IPS-20b (cell line): ENCODE measurements around the gene HTR3B.

Experiments
- H3K27ac ChIP-seq: one replicate; pipeline ENCODE4 v1.5.1; 2013; ENCODE audit warnings: low read length
- H3K27me3 ChIP-seq: 2 replicates; pipeline ENCODE4 v1.6.1; 2013; ENCODE audit warnings: mild to moderate bottlenecking, low read length, inconsistent platforms; ENCODE audit not compliant: insufficient read depth
- H3K36me3 ChIP-seq: 2 replicates; pipeline ENCODE4 v1.6.1; 2013; ENCODE audit warnings: low read depth, mild to moderate bottlenecking, inconsistent platforms, low read length, moderate library complexity; ENCODE audit not compliant: insufficient read depth
- H3K4me1 ChIP-seq: 2 replicates; pipeline ENCODE4 v1.6.1; 2013; ENCODE audit warnings: mild to moderate bottlenecking, control low read depth, inconsistent platforms, low read length, moderate library complexity; ENCODE audit not compliant: insufficient read depth
- H3K4me3 ChIP-seq: 2 replicates; pipeline ENCODE4 v1.5.1; 2013; ENCODE audit warnings: mild to moderate bottlenecking, low read length, inconsistent platforms
- H3K9ac ChIP-seq: 2 replicates; pipeline ENCODE4 v1.6.1; 2013; ENCODE audit warnings: low read depth, mild to moderate bottlenecking, inconsistent platforms, low read length, moderate library complexity
- H3K9me3 ChIP-seq: 2 replicates; pipeline ENCODE4 v1.6.1; 2013; ENCODE audit warnings: mild to moderate bottlenecking, low read depth, low read length, inconsistent platforms; ENCODE audit not compliant: insufficient read depth

Gene HTR3B

GRCh38 chr11:113904379-113905101 lies at the start of gene HTR3B:
TSS of gene HTR3B (plus strand) at chr11:113904796. CDS start at chr11:113904934, 138 bp downstream.
- H3K36me3 ChIP-seq: no peaks in the 10 kb centered on the region
- H3K4me3 ChIP-seq: no peak within 1 kb of the TSS
- H3K9ac ChIP-seq: no peak within 1 kb of the TSS
- H3K27ac ChIP-seq: no peak within 1 kb of the TSS
- no peaks in the 10 kb centered on the region for H3K9me3 ChIP-seq
- H3K27me3 ChIP-seq: no peaks in the 10 kb centered on the region
- peaks cover 9% of the 10 kb centered on the region; the same call in 1 of the 2 replicates for H3K4me1 ChIP-seq

- Histone ChIP-seq H3K4me3 (no peak overlapping the region), H3K36me3 (peaks cover 31% of the 10 kb centered on the region), H3K4me1 (peaks cover 41% of the 10 kb centered on the region), H3K9ac (no peak overlapping the region), H3K27ac (no peak overlapping the region), H3K27me3 (no peaks in the 10 kb centered on the region), H3K9me3 (no peaks in the 10 kb centered on the region)
These were observed 48.8 kb upstream of the HTR3B start for GRCh38 chr11:113855803-113856202.

- H3K36me3 ChIP-seq: peaks cover 18% of the 10 kb centered on the region
- H3K27ac ChIP-seq: no peak overlapping the region
- H3K4me3 ChIP-seq: no peak overlapping the region
- H3K4me1 ChIP-seq: peaks cover 47% of the 10 kb centered on the region
- no peak overlapping the region for H3K9ac ChIP-seq
- no peaks in the 10 kb centered on the region for H3K27me3 ChIP-seq
- no peaks in the 10 kb centered on the region for H3K9me3 ChIP-seq
These were observed 47.4 kb upstream of the HTR3B start for GRCh38 chr11:113856966-113857759.

GRCh38 chr11:113859665-113860064 lies 44.9 kb upstream of the HTR3B start:
- Histone ChIP-seq H3K27ac (peak overlapping the region; percentile 58), H3K4me1 (peaks cover 53% of the 10 kb centered on the region), H3K9me3 (no peaks in the 10 kb centered on the region), H3K27me3 (no peaks in the 10 kb centered on the region), H3K4me3 (peak overlapping the region; percentile 8; the same call in 1 of the 2 replicates), H3K36me3 (peaks cover 6% of the 10 kb centered on the region; the same call in 1 of the 2 replicates), H3K9ac (peak overlapping the region; percentile 67)

- Histone ChIP-seq H3K9ac (no peak overlapping the region), H3K9me3 (no peaks in the 10 kb centered on the region), H3K4me1 (peaks cover 37% of the 10 kb centered on the region), H3K4me3 (no peak overlapping the region), H3K36me3 (peaks cover 24% of the 10 kb centered on the region; the same call in 1 of the 2 replicates), H3K27me3 (no peaks in the 10 kb centered on the region), H3K27ac (no peak overlapping the region)
These were observed 42.2 kb upstream of the HTR3B start for GRCh38 chr11:113862435-113862834.

- Histone ChIP-seq H3K27ac (no peak overlapping the region), H3K4me3 (no peak overlapping the region), H3K4me1 (peaks cover 28% of the 10 kb centered on the region)
These were observed 40.2 kb upstream of the HTR3B start for GRCh38 chr11:113864410-113864809.

GRCh38 chr11:113865873-113866272 lies 38.7 kb upstream of the HTR3B start:
- no peak overlapping the region for H3K9ac ChIP-seq

More at GRCh38 chr11:113864410-113864809, 40.2 kb upstream of the HTR3B start:
- peaks cover 42% of the 10 kb centered on the region for H3K36me3 ChIP-seq
- no peaks in the 10 kb centered on the region for H3K9me3 ChIP-seq
- no peak overlapping the region for H3K9ac ChIP-seq
- H3K27me3 ChIP-seq: no peaks in the 10 kb centered on the region

GRCh38 chr11:113867843-113868503 lies 36.6 kb upstream of the HTR3B start:
- no peaks in the 10 kb centered on the region for H3K27me3 ChIP-seq
- H3K4me1 ChIP-seq: peaks cover 1% of the 10 kb centered on the region; the same call in 1 of the 2 replicates
- H3K9me3 ChIP-seq: no peaks in the 10 kb centered on the region
- H3K9ac ChIP-seq: no peak overlapping the region
- H3K4me3 ChIP-seq: no peak overlapping the region
- H3K27ac ChIP-seq: no peak overlapping the region
- peaks cover 68% of the 10 kb centered on the region for H3K36me3 ChIP-seq

More at GRCh38 chr11:113865873-113866272, 38.7 kb upstream of the HTR3B start:
- Histone ChIP-seq H3K4me3 (no peak overlapping the region), H3K27me3 (no peaks in the 10 kb centered on the region), H3K36me3 (peaks cover 50% of the 10 kb centered on the region), H3K27ac (no peak overlapping the region), H3K4me1 (peaks cover 18% of the 10 kb centered on the region; the same call in 1 of the 2 replicates), H3K9me3 (no peaks in the 10 kb centered on the region)

- Histone ChIP-seq H3K9ac (no peak overlapping the region), H3K4me3 (no peak overlapping the region), H3K27ac (no peak overlapping the region), H3K36me3 (peaks cover 56% of the 10 kb centered on the region), H3K27me3 (no peaks in the 10 kb centered on the region), H3K9me3 (no peaks in the 10 kb centered on the region), H3K4me1 (no peaks in the 10 kb centered on the region; the same call in 1 of the 2 replicates)
These were observed 33.3 kb upstream of the HTR3B start for GRCh38 chr11:113871336-113871735.

- H3K27me3 ChIP-seq: no peaks in the 10 kb centered on the region
- no peaks in the 10 kb centered on the region; the same call in 1 of the 2 replicates for H3K4me1 ChIP-seq
- H3K4me3 ChIP-seq: peak overlapping the region; percentile 89
- H3K9ac ChIP-seq: peak overlapping the region; percentile 5
- H3K9me3 ChIP-seq: no peaks in the 10 kb centered on the region
- H3K36me3 ChIP-seq: peaks cover 38% of the 10 kb centered on the region
- no peak overlapping the region for H3K27ac ChIP-seq
These were observed 31.4 kb upstream of the HTR3B start for GRCh38 chr11:113873236-113873626.

GRCh38 chr11:113874096-113874495 lies 30.5 kb upstream of the HTR3B start:
- Histone ChIP-seq H3K4me3 (peak overlapping the region; percentile 89), H3K36me3 (peaks cover 32% of the 10 kb centered on the region), H3K4me1 (no peaks in the 10 kb centered on the region; the same call in 1 of the 2 replicates), H3K27me3 (no peaks in the 10 kb centered on the region), H3K27ac (no peak overlapping the region), H3K9ac (peak overlapping the region; percentile 91; the same call in 1 of the 2 replicates), H3K9me3 (no peaks in the 10 kb centered on the region)
